ENCODE measurements around the gene ZNF469.
A peak's percentile ranks its signal among the peaks of the same experiment; 100 is the strongest.

ZNF469 gene

GRCh38 chr16:88402551-88403240, 19.9 kb downstream of the ZNF469 start:
- DNase-seq (ENCODE audit: low read depth) = no peak
- no peak for TF ChIP-seq CTCF (conservative IDR thresholded peaks at IDR 0.05; ENCODE audit: low read length)
- H3K4me3 ChIP-seq (ENCODE audit: low read length) = no peak overlapping the region

GRCh38 chr16:88403794-88404581, 21.2 kb downstream of the ZNF469 start:
- TF ChIP-seq CTCF (conservative IDR thresholded peaks at IDR 0.05; ENCODE audit: low read length) = no peak
- H3K4me3 ChIP-seq (ENCODE audit: low read length) = no peak overlapping the region
- DNase-seq (ENCODE audit: low read depth) = no peak

DNA sequence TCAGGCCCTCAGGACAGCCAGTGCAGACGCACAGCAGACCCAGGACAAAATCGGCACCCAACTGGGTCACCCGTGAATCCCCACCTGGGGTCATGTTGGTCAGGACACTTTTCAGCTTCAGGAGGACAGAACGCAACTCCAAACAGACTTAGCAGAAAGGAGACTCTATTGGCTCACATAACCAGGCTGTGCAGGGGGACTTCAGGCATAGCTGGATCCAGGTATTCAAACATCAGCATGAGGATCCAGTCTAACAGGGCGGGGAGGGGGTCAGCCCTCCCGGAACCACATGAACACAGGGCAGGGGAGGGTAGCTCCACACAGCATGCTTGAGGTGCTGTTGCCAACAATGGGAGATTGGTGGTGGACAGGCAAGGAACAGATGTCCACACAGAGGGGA, 22.0 kb downstream of the ZNF469 start:
- DNase-seq (ENCODE audit: low read depth) = no peak
- no peak for TF ChIP-seq CTCF (conservative IDR thresholded peaks at IDR 0.05; ENCODE audit: low read length)
- no peak overlapping the region for H3K4me3 ChIP-seq (ENCODE audit: low read length)

DNA sequence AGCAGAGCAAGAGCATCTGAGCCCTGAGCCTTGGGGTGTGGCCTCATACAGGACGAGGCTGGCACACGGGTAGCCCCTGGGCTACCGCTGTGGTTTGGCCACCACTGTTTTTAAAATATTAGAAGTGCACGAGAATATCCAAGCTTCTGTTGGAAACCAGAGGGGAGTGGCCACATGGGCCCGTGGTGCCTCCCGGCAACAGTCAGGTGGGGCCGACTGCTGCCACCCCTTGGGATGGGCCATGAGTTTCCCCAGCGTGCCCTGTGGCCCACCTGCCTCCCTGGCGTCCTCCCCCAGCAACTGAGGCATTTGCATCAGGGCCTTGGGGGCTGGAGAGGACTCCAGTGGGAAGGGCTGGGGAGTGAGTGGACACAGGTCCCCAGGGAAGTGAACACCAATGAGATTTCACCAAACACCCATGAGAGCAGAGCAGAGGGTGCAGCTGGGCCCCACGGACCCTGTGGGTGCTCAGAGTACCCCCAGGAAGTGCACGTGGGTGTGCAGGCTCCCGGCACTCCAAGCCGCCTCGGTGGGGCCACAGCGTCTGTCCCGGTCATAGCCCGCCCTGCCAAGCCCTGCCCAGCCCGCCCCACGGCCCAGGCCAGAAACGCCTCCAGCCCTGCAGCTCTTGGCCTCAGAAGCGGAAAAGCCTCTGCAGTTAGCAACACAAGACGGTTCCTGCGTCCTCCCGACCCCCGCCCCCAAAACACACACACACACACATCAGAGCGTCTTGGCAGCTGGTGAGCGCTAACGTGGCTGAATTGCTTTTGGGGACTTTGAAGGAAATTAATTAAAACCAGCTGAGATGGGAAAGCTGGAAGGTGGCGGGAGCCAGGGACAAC, 22.7 kb downstream of the ZNF469 start:
- peak overlapping the region; percentile 5 for H3K4me3 ChIP-seq (ENCODE audit: low read length)
- DNase-seq (ENCODE audit: low read depth) = peak; percentile 72
- no peak for TF ChIP-seq CTCF (conservative IDR thresholded peaks at IDR 0.05; ENCODE audit: low read length)

- DNase-seq (ENCODE audit: low read depth) = no peak
- TF ChIP-seq CTCF (conservative IDR thresholded peaks at IDR 0.05; ENCODE audit: low read length) = peak; percentile 24
- H3K4me3 ChIP-seq (ENCODE audit: low read length) = peak overlapping the region; percentile 5; the same call in 1 of the 2 replicates
Observed at GRCh38 chr16:88406096-88407041, 23.6 kb downstream of the ZNF469 start.

GRCh38 chr16:88407042-88407420, 24.3 kb downstream of the ZNF469 start:
- no peak overlapping the region for H3K4me3 ChIP-seq (ENCODE audit: low read length)
- no peak for TF ChIP-seq CTCF (conservative IDR thresholded peaks at IDR 0.05; ENCODE audit: low read length)
- DNase-seq (ENCODE audit: low read depth) = no peak

All from AG10803 (cell line).